B cell (primary cell): ENCODE results near the gene RNLS. TPM values are rescaled to one million over a fixed set of nuclear protein-coding genes. Genes with fewer than 3 reads are reported as not detected.

ENCODE experiments used
- ATAC-seq: fragments of 200-7000 bp; cut with Tn5 transposase; one replicate; pipeline ENCODE4 v1.10.0; 2021; ENCODE audit warnings: low read depth, mild to moderate bottlenecking, moderate number of reproducible peaks, moderate library complexity
- CTCF ChIA-PET: fragments of 350-600 bp; sonication (Branson Sonifier 250); formaldehyde crosslinking; loops from one replicate; lab custom pipeline; 2021; ENCODE audit warnings: antibody characterized with exemption, inconsistent platforms; lab: Charles Lee
- POLR2A ChIA-PET: fragments of 350-600 bp; sonication (Branson Sonifier 250); formaldehyde crosslinking; loops from one replicate; lab custom pipeline; 2021; ENCODE audit warnings: antibody characterized with exemption; lab: Charles Lee
- DNase-seq: peaks from one replicate; pipeline ENCODE4 v3.0.0; 2013
- H2AFZ ChIP-seq: 2 replicates; pipeline ENCODE4 v1.6.1; 2012; ENCODE audit warnings: mild to moderate bottlenecking, low read depth, low read length; ENCODE audit not compliant: insufficient read depth, poor library complexity, severe bottlenecking
- H3K27ac ChIP-seq, 2 donors: 1 replicate in 1 of 2; 2 replicates in 1 of 2; pipeline ENCODE4 v1.5.1; 2012 to 2013; ENCODE audit warnings: low read length in 2 of 2, mild to moderate bottlenecking in 2 of 2, moderate library complexity in 1 of 2
- H3K27me3 ChIP-seq, 4 experiments: fragments of 200-600 bp in 1 of 4; sonication (generic) in 1 of 4; replicated peaks in 1 of 4; 1 replicate in 2 of 4; 2 replicates in 2 of 4; pipeline versions ENCODE4 v1.6.1 to v1.7.0; 2013 to 2016; ENCODE audit warnings: low read length in 3 of 4, mild to moderate bottlenecking in 2 of 4, mixed read lengths in 1 of 4, moderate library complexity in 1 of 4; ENCODE audit not compliant: insufficient read depth in 4 of 4, control insufficient read depth in 3 of 4; ENCODE audit errors: control extremely low read depth in 1 of 4
- H3K36me3 ChIP-seq, 2 experiments: replicated peaks in 1 of 2; 1 replicate in 1 of 2; 2 replicates in 1 of 2; pipeline versions ENCODE4 v1.6.1 to v1.7.1; 2013; ENCODE audit warnings: low read length in 1 of 2; ENCODE audit not compliant: insufficient read depth in 2 of 2, control insufficient read depth in 1 of 2; ENCODE audit errors: control extremely low read depth in 1 of 2, extremely low read depth in 1 of 2
- H3K4me1 ChIP-seq, 2 donors: fragments of 200-600 bp in 1 of 2; sonication (generic) in 1 of 2; 1 replicate in 1 of 2; 2 replicates in 1 of 2; pipeline versions ENCODE4 v1.5.1 to v1.6.1; 2013 to 2017; ENCODE audit warnings: low read length in 2 of 2; ENCODE audit not compliant: control insufficient read depth in 2 of 2, insufficient read depth in 2 of 2
- H3K4me2 ChIP-seq: replicated peaks from 2 replicates; pipeline ENCODE3; 2012; ENCODE audit warnings: mild to moderate bottlenecking, low read depth, low read length; ENCODE audit not compliant: poor library complexity, severe bottlenecking
- H3K4me3 ChIP-seq, 5 experiments: fragments of 200-600 bp in 1 of 5; sonication (generic) in 1 of 5; 1 replicate in 3 of 5; 2 replicates in 2 of 5; pipeline versions ENCODE4 v1.5.1 to v1.7.0; 2011 to 2016; ENCODE audit warnings: low read length in 4 of 5, mild to moderate bottlenecking in 4 of 5, low read depth in 2 of 5, control low read depth in 1 of 5, moderate library complexity in 1 of 5; ENCODE audit not compliant: insufficient read depth in 1 of 5; ENCODE audit errors: control extremely low read depth in 1 of 5, extremely low read depth in 1 of 5
- H3K79me2 ChIP-seq: fragments of 200-600 bp; sonication (generic); one replicate; pipeline ENCODE4 v1.6.0; 2016; ENCODE audit warnings: low read length; ENCODE audit not compliant: control insufficient read depth, insufficient read depth
- H3K9ac ChIP-seq: fragments of 200-600 bp; sonication (generic); 2 replicates; pipeline ENCODE4 v1.6.1; 2017; ENCODE audit warnings: mild to moderate bottlenecking, low read length, moderate library complexity
- H3K9me3 ChIP-seq, 3 donors: one replicate each; pipeline versions ENCODE4 v1.6.1 to v1.7.1; 2013; ENCODE audit warnings: low read length in 2 of 3; ENCODE audit not compliant: control insufficient read depth in 2 of 3, insufficient read depth in 1 of 3; ENCODE audit errors: control extremely low read depth in 1 of 3
- H4K20me1 ChIP-seq: 2 replicates; pipeline ENCODE4 v1.6.0; 2012; ENCODE audit warnings: mild to moderate bottlenecking, low read length; ENCODE audit not compliant: insufficient read depth, control insufficient read depth, poor library complexity, severe bottlenecking
- H3K27ac Mint-ChIP-seq: one replicate; pipeline ENCODE4 v1.8.0; 2021; ENCODE audit warnings: mixed read lengths
- H3K27me3 Mint-ChIP-seq: one replicate; pipeline ENCODE4 v1.8.0; 2021; ENCODE audit warnings: mixed read lengths
- H3K4me1 Mint-ChIP-seq: one replicate; pipeline ENCODE4 v1.8.0; 2021; ENCODE audit warnings: mixed read lengths
- H3K4me3 Mint-ChIP-seq: one replicate; pipeline ENCODE4 v1.8.0; 2021; ENCODE audit warnings: mixed read lengths
- H3K9me3 Mint-ChIP-seq: one replicate; pipeline ENCODE4 v1.8.0; 2022; ENCODE audit warnings: mixed read lengths; ENCODE audit not compliant: insufficient read depth
- EZH2 ChIP-seq: IDR thresholded peaks from 2 replicates; pipeline ENCODE4 v1.6.1; 2012; ENCODE audit warnings: borderline replicate concordance, low read depth, mild to moderate bottlenecking, moderate library complexity, low read length; ENCODE audit not compliant: insufficient read depth, poor library complexity, severe bottlenecking
- WGBS: methylation state at CpG from one replicate; pipeline ENCODE4 v1.1.5; 2013; ENCODE audit warnings: missing lambda C conversion rate; ENCODE audit not compliant: insufficient coverage; 5-methylcytosine and 5-hydroxymethylcytosine counted together
- intact Hi-C: fragments of 100-400 bp; cut with micrococcal nuclease; formaldehyde crosslinking; loops from one replicate; pipeline ENCODE4 v1.10.0; 2022
- polyA plus RNA-seq: library from polyadenylated mRNA; depleted of rRNA; stranded (reverse); fragments of >200 nt; gene quantifications from 2 replicates; pipeline ENCODE4 v1.2.3, GENCODE V29; 2012
- total RNA-seq, 2 donors: library from RNA; stranded (reverse); fragments of 120-200 nt in 1 of 2; gene quantifications; 1 replicate in 1 of 2; 2 replicates in 1 of 2; pipeline versions ENCODE4 v1.2.3 to v1.2.4, GENCODE V29; 2013 to 2022
- TF ChIP-seq, protein P1 (sequence below): fragments of 200-600 bp; IDR thresholded peaks from one replicate; pipeline ENCODE4 v1.8.0; 2022; ENCODE audit warnings: antibody characterized with exemption, mild to moderate bottlenecking

RNLS gene
- total and polyA plus RNA-seq, 2 donors (not counting 1 experiment from before 2014, with no cell fraction given), result 3.5 to 7.5 TPM

DNA sequence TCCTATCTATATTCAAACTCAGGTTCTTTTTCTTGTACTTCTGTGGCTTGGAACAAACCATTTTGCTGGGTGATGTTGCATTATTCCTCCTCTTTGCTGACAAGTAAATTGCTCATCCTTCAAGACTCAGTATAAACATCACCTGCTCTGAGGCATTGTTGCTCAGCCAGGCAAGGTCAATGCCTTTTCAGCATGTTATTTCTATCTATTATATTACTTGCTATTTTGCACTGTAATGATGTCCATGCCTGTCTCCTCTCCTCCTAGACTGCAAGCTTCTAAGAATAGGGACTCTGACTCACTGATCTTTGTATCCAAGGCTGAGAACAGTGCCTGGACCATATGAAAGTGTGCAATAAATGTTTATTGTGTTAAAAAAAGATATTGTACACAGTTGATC is 293.8 kb downstream of the RNLS start:
- peaks cover 49% of the 10 kb centered on the region for H3K4me1 Mint-ChIP-seq
- CTCF ChIA-PET, result interaction anchor here (0.7 to 1.1 kb wide), 2 partner anchors 16 to 97 kb away, joined by 3 to 4 read pairs; no protein-coding TSS in a partner anchor
- intact Hi-C loops, result no loop called here
- no peak overlapping the region for H3K27ac Mint-ChIP-seq
- no peak overlapping the region for H3K27ac ChIP-seq
- peak overlapping the region; percentile 1 for H3K4me2 ChIP-seq
- no peaks in the 10 kb centered on the region for H3K27me3 Mint-ChIP-seq
- DNase-seq (no peak), ATAC-seq (no peak)
- H3K4me3 ChIP-seq, result no peak overlapping the region
- no peaks in the 10 kb centered on the region for H3K9me3 Mint-ChIP-seq
- no peaks in the 10 kb centered on the region for H3K79me2 ChIP-seq
- H3K27me3 ChIP-seq, result no peaks in the 10 kb centered on the region
- H3K4me3 Mint-ChIP-seq, result no peak overlapping the region
- no peaks in the 10 kb centered on the region for H3K9me3 ChIP-seq
- no peak for TF ChIP-seq EZH2
- TF ChIP-seq, protein P1, sequence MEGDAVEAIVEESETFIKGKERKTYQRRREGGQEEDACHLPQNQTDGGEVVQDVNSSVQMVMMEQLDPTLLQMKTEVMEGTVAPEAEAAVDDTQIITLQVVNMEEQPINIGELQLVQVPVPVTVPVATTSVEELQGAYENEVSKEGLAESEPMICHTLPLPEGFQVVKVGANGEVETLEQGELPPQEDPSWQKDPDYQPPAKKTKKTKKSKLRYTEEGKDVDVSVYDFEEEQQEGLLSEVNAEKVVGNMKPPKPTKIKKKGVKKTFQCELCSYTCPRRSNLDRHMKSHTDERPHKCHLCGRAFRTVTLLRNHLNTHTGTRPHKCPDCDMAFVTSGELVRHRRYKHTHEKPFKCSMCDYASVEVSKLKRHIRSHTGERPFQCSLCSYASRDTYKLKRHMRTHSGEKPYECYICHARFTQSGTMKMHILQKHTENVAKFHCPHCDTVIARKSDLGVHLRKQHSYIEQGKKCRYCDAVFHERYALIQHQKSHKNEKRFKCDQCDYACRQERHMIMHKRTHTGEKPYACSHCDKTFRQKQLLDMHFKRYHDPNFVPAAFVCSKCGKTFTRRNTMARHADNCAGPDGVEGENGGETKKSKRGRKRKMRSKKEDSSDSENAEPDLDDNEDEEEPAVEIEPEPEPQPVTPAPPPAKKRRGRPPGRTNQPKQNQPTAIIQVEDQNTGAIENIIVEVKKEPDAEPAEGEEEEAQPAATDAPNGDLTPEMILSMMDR, result no peak
- peaks cover 27 to 37% of the 10 kb centered on the region in 2 donors for H3K4me1 ChIP-seq
- H4K20me1 ChIP-seq, result no peaks in the 10 kb centered on the region
- H2AFZ ChIP-seq, result no peak overlapping the region
- POLR2A ChIA-PET, result no interaction called here
- no peak overlapping the region for H3K9ac ChIP-seq
- no peaks in the 10 kb centered on the region for H3K36me3 ChIP-seq

DNA sequence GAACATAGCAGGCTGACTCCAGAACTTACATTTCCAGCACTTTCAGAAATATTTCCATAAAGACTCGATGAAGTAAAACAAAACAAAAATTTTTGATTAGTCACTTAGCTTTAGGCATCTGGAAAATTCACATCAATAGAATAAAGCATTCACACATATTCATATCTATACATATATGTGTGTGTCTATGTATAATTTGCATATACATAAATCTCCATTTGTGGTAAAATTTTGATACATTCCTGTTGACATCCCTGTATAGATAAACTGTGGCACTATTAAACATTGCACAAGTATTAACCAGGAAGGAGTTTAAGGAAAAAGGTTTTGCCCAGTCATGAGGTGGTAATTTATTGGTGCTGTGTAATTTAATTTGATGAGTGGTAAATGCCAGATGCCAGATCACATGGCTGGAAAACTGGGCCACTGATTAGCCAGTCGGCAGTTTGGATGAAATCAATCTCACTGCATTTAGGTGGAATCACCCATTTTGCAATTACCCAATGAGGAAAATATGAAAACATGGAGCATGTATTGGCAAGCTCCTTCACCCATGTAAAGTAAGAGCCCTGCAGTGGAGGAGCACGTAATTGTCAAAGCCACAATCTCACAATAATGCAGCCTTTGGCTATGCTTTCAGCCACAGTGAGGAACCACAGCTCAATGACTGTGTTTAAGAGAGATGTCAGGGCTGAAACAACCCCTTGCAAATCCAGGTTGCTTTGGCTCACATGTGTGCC is 294.6 kb downstream of the RNLS start:
- Histone ChIP-seq H3K4me1 (peaks cover 31 to 42% of the 10 kb centered on the region in 2 donors), H3K4me2 (peak overlapping the region; percentile 1), H3K27me3 (no peaks in the 10 kb centered on the region), H3K4me3 (no peak overlapping the region), H3K36me3 (no peaks in the 10 kb centered on the region), H3K27ac (no peak overlapping the region), H3K9ac (no peak overlapping the region), H3K9me3 (no peaks in the 10 kb centered on the region), H4K20me1 (no peaks in the 10 kb centered on the region), H2AFZ (no peak overlapping the region), H3K79me2 (no peaks in the 10 kb centered on the region)
- 86% methylated on average over 1 of the region's 3 CpGs for WGBS
- TF ChIP-seq EZH2, result no peak
- TF ChIP-seq, protein P1, result no peak
- Mint-ChIP-seq H3K27me3 (no peaks in the 10 kb centered on the region), H3K27ac (no peak overlapping the region), H3K4me3 (no peak overlapping the region), H3K4me1 (peaks cover 55% of the 10 kb centered on the region), H3K9me3 (no peaks in the 10 kb centered on the region)
- ChIA-PET POLR2A (no interaction called here), CTCF (interaction anchor here (0.7 to 1.1 kb wide), 2 partner anchors 17 to 97 kb away, joined by 3 to 4 read pairs; no protein-coding TSS in a partner anchor)
- no peak for DNase-seq
- peak; percentile 39 for ATAC-seq
- intact Hi-C loops, result no loop called here
